Keratinocyte (primary cell): Measurements from ENCODE around the gene PSD2.

Experiments
- EZH2 ChIP-seq: IDR thresholded peaks from one replicate; pipeline ENCODE4 v1.6.1; 2012; ENCODE audit warnings: inconsistent platforms, mild to moderate bottlenecking, low read length, moderate library complexity
- TF ChIP-seq, protein P1 (sequence below), 3 experiments: IDR thresholded peaks in 1 of 3; conservative IDR thresholded peaks in 1 of 3; optimal IDR thresholded peaks in 1 of 3; 2 replicates in 2 of 3; 3 replicates in 1 of 3; pipeline versions ENCODE3 to v1.5.1; 2011; ENCODE audit warnings: low read length in 3 of 3, mild to moderate bottlenecking in 3 of 3, moderate library complexity in 2 of 3, control low read depth in 1 of 3, inconsistent platforms in 1 of 3; ENCODE audit not compliant: insufficient read depth in 2 of 3; ENCODE audit errors: extremely low read depth in 1 of 3

GRCh38 chr5:139884144-139884543 lies 88.5 kb downstream of the PSD2 start:
- TF ChIP-seq, protein P1, sequence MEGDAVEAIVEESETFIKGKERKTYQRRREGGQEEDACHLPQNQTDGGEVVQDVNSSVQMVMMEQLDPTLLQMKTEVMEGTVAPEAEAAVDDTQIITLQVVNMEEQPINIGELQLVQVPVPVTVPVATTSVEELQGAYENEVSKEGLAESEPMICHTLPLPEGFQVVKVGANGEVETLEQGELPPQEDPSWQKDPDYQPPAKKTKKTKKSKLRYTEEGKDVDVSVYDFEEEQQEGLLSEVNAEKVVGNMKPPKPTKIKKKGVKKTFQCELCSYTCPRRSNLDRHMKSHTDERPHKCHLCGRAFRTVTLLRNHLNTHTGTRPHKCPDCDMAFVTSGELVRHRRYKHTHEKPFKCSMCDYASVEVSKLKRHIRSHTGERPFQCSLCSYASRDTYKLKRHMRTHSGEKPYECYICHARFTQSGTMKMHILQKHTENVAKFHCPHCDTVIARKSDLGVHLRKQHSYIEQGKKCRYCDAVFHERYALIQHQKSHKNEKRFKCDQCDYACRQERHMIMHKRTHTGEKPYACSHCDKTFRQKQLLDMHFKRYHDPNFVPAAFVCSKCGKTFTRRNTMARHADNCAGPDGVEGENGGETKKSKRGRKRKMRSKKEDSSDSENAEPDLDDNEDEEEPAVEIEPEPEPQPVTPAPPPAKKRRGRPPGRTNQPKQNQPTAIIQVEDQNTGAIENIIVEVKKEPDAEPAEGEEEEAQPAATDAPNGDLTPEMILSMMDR (optimal IDR thresholded peaks at IDR 0.05 in 1 of 3, IDR thresholded peaks at IDR 0.05 in 1 of 3, conservative IDR thresholded peaks at IDR 0.05 in 1 of 3; ENCODE audit: extremely low read depth in 1 of 3, insufficient read depth in 2 of 3, low read length in 3 of 3) = no peak
- TF ChIP-seq EZH2 = no peak
